ENCODE results near the gene ACP1. TPM values are rescaled to one million over a fixed set of nuclear protein-coding genes. Genes with fewer than 3 reads are reported as not detected.
"Not testable (repeated sequence)": the region's sequence is repeated elsewhere in the genome, so short reads cannot be mapped to it uniquely, and the experiment has no call there.

Gene ACP1
- polyA plus RNA-seq, 1 of the 3 experiments (the other 2 are of a cell fraction): 88.9 TPM

GRCh38 chr2:314561-315336 lies 50.0 kb downstream of the ACP1 start:
- Histone ChIP-seq H2AFZ (ENCODE audit: low read depth) (no peak overlapping the region), H3K4me2 (no peak overlapping the region), H3K4me3 (ENCODE audit: low read depth in 2 of 2, low read length in 1 of 2) (no peak overlapping the region), H3K27ac (ENCODE audit: low read depth in 2 of 2, low read length in 1 of 2) (no peak overlapping the region), H3K9ac (no peak overlapping the region), H3K27me3 (ENCODE audit: insufficient read depth) (no peaks in the 10 kb centered on the region), H3K9me2 (no peaks in the 10 kb centered on the region), H3K36me3 (replicated peaks in 1 of 2; ENCODE audit: control insufficient read depth in 1 of 2, insufficient read depth in 2 of 2, low read length in 1 of 2) (no peaks in the 10 kb centered on the region), H3K4me1 (ENCODE audit: control insufficient read depth in 1 of 2, insufficient read depth in 2 of 2, low read depth in 1 of 2, low read length in 1 of 2) (no peaks in the 10 kb centered on the region; a peak in 1 of 4 replicates), H3K9me3 (no peaks in the 10 kb centered on the region), H3F3A (replicated peaks; ENCODE audit: insufficient read depth) (no peaks in the 10 kb centered on the region), H4K20me1 (ENCODE audit: insufficient read depth) (no peaks in the 10 kb centered on the region), H3K79me2 (ENCODE audit: insufficient read depth) (no peaks in the 10 kb centered on the region)
- ChIA-PET POLR2A (interaction anchor here (0.7 kb wide), 1 partner anchor 58 kb away, joined by 3 read pairs; no protein-coding TSS in a partner anchor), CTCF (interaction anchor here (1.3 to 2.5 kb wide), 2 partner anchors 18 to 25 kb away, joined by 3 to 8 read pairs; no protein-coding TSS in a partner anchor)
- no peak for TF ChIP-seq POLR2AphosphoS5 (IDR thresholded peaks at IDR 0.05; ENCODE audit: low read depth, low read length)
- no peak for TF ChIP-seq TEAD4 (IDR thresholded peaks at IDR 0.05; ENCODE audit: borderline replicate concordance, insufficient read depth)
- TF ChIP-seq GABPA (IDR thresholded peaks at IDR 0.05; ENCODE audit: low read depth): no peak
- TF ChIP-seq MXI1 (IDR thresholded peaks at IDR 0.05; ENCODE audit: low read depth, low read length): no peak
- TF ChIP-seq FOXM1 (IDR thresholded peaks at IDR 0.05; ENCODE audit: low read depth): no peak
- TF ChIP-seq CTCF (IDR thresholded peaks at IDR 0.05): no peak
- no peak for TF ChIP-seq TCF12 (IDR thresholded peaks at IDR 0.05)
- WGBS (ENCODE audit: low lambda C conversion rate): 73% methylated on average over 56 of the region's 56 CpGs
- no peak for DNase-seq

GRCh38 chr2:315925-316324 lies 51.2 kb downstream of the ACP1 start:
- H3K27me3 ChIP-seq (ENCODE audit: insufficient read depth); H3K4me2 ChIP-seq: not testable (repeated sequence)
- 17% methylated on average over 6 of the region's 6 CpGs for WGBS (ENCODE audit: low lambda C conversion rate)

GRCh38 chr2:316381-316780 lies 51.6 kb downstream of the ACP1 start:
- Histone ChIP-seq H3K9me2 (no peaks in the 10 kb centered on the region), H3K9ac (no peak overlapping the region), H4K20me1 (ENCODE audit: insufficient read depth) (no peaks in the 10 kb centered on the region), H3K36me3 (replicated peaks in 1 of 2; ENCODE audit: control insufficient read depth in 1 of 2, insufficient read depth in 2 of 2, low read length in 1 of 2) (no peaks in the 10 kb centered on the region), H3F3A (replicated peaks; ENCODE audit: insufficient read depth) (no peaks in the 10 kb centered on the region), H3K4me3 (ENCODE audit: low read depth in 2 of 2, low read length in 1 of 2) (no peak overlapping the region), H3K79me2 (ENCODE audit: insufficient read depth) (no peaks in the 10 kb centered on the region), H3K4me1 (ENCODE audit: control insufficient read depth in 1 of 2, insufficient read depth in 2 of 2, low read depth in 1 of 2, low read length in 1 of 2) (no peaks in the 10 kb centered on the region; a peak in 1 of 4 replicates), H3K27me3 (ENCODE audit: insufficient read depth) (no peaks in the 10 kb centered on the region), H3K9me3 (no peaks in the 10 kb centered on the region), H2AFZ (ENCODE audit: low read depth) (no peak overlapping the region), H3K27ac (ENCODE audit: low read depth in 2 of 2, low read length in 1 of 2) (no peak overlapping the region), H3K4me2 (no peak overlapping the region)
- DNase-seq: no peak
- POLR2A ChIA-PET: no interaction called here
- TF ChIP-seq SIN3A (IDR thresholded peaks at IDR 0.05; ENCODE audit: borderline replicate concordance, low read depth, low read length) (no peak), MXI1 (IDR thresholded peaks at IDR 0.05; ENCODE audit: low read depth, low read length) (no peak), USF1 (IDR thresholded peaks at IDR 0.05; ENCODE audit: borderline replicate concordance, low read depth) (no peak), FOXM1 (IDR thresholded peaks at IDR 0.05; ENCODE audit: low read depth) (no peak), YY1 (IDR thresholded peaks at IDR 0.05; ENCODE audit: low read depth) (no peak), NRF1 (IDR thresholded peaks at IDR 0.05; ENCODE audit: low read depth, low read length) (no peak), TCF12 (IDR thresholded peaks at IDR 0.05) (no peak), IRF3 (IDR thresholded peaks at IDR 0.05; ENCODE audit: low read depth, low read length) (no peak)
- CTCF ChIA-PET: interaction anchor here (2.0 to 4.0 kb wide), 2 partner anchors 11 to 15 kb away, joined by 5 to 27 read pairs; no protein-coding TSS in a partner anchor
- 77% methylated on average over 10 of the region's 12 CpGs for WGBS (ENCODE audit: low lambda C conversion rate)

More at GRCh38 chr2:315925-316324, 51.2 kb downstream of the ACP1 start:
- POLR2A ChIA-PET; H3K4me3 ChIP-seq (ENCODE audit: low read depth in 2 of 2, low read length in 1 of 2); DNase-seq; H3K9me2 ChIP-seq; H3K79me2 ChIP-seq (ENCODE audit: insufficient read depth); H4K20me1 ChIP-seq (ENCODE audit: insufficient read depth); H3K9me3 ChIP-seq; H3K4me1 ChIP-seq (ENCODE audit: control insufficient read depth in 1 of 2, insufficient read depth in 2 of 2, low read depth in 1 of 2, low read length in 1 of 2); H3K9ac ChIP-seq; H3K27ac ChIP-seq (ENCODE audit: low read depth in 2 of 2, low read length in 1 of 2); H3F3A ChIP-seq (replicated peaks; ENCODE audit: insufficient read depth); H3K36me3 ChIP-seq (replicated peaks in 1 of 2; ENCODE audit: control insufficient read depth in 1 of 2, insufficient read depth in 2 of 2, low read length in 1 of 2); H2AFZ ChIP-seq (ENCODE audit: low read depth): not testable (repeated sequence)
- CTCF ChIA-PET: interaction anchor here (0.7 to 1.3 kb wide), 3 partner anchors 12 to 25 kb away, joined by 3 to 5 read pairs (median 3); no protein-coding TSS in a partner anchor
